ENCODE measurements around the gene PPFIA2.

DNA sequence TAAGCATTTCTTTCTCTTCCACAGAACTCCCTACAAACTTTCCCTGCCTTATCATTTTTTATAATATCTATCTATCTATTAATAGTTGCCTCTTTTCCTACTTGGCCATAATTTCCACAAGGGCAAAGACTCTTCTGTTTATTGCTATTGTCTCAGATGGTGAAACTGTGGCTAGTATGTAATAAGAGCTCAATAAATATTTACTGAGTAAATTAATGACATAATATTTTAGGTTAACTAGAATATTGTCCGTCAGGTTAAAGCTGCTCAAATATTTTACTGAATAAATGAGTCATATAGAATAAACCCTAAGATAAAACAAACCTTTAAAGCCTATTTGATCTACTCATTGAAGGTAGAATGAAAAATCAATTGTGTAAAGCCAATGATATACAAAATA, 240.5 kb downstream of the PPFIA2 start:
- TF ChIP-seq POLR2AphosphoS5 (IDR thresholded peaks at IDR 0.05; ENCODE audit: low read depth, low read length), result no peak
- TF ChIP-seq, protein P1, sequence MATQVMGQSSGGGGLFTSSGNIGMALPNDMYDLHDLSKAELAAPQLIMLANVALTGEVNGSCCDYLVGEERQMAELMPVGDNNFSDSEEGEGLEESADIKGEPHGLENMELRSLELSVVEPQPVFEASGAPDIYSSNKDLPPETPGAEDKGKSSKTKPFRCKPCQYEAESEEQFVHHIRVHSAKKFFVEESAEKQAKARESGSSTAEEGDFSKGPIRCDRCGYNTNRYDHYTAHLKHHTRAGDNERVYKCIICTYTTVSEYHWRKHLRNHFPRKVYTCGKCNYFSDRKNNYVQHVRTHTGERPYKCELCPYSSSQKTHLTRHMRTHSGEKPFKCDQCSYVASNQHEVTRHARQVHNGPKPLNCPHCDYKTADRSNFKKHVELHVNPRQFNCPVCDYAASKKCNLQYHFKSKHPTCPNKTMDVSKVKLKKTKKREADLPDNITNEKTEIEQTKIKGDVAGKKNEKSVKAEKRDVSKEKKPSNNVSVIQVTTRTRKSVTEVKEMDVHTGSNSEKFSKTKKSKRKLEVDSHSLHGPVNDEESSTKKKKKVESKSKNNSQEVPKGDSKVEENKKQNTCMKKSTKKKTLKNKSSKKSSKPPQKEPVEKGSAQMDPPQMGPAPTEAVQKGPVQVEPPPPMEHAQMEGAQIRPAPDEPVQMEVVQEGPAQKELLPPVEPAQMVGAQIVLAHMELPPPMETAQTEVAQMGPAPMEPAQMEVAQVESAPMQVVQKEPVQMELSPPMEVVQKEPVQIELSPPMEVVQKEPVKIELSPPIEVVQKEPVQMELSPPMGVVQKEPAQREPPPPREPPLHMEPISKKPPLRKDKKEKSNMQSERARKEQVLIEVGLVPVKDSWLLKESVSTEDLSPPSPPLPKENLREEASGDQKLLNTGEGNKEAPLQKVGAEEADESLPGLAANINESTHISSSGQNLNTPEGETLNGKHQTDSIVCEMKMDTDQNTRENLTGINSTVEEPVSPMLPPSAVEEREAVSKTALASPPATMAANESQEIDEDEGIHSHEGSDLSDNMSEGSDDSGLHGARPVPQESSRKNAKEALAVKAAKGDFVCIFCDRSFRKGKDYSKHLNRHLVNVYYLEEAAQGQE (IDR thresholded peaks at IDR 0.05; ENCODE audit: insufficient read depth in 1 of 2, low read depth in 2 of 2, low read length in 2 of 2), result no peak
